HepG2 (cell line): ENCODE data around the gene SEMA4B. TPM values are rescaled to one million over a fixed set of nuclear protein-coding genes. Genes with fewer than 3 reads are reported as not detected.

ENCODE experiments used
- ATAC-seq: fragments of 200-7000 bp; cut with Tn5 transposase; 3 replicates; pipeline ENCODE4 v1.9.1; 2020; ENCODE audit warnings: mild to moderate bottlenecking, moderate library complexity
- BruUV-seq: library from RNA; stranded (reverse); fragments of 400-500 nt; replicated peaks from 2 replicates; lab custom pipeline; 2021; lab: Mats Ljungman, UMichigan
- CTCF ChIA-PET: fragments of 300-600 bp; formaldehyde crosslinking; extraction: SDS; loops from one replicate; lab custom pipeline; 2021; ENCODE audit warnings: low total read pairs, inconsistent platforms, low intra/inter-chr PET ratio; lab: Yijun Ruan, JAX
- POLR2A ChIA-PET: fragments of 350-600 bp; sonication (Branson Sonifier 250); formaldehyde crosslinking; loops from one replicate; lab custom pipeline; 2020; ENCODE audit warnings: antibody characterized with exemption, inconsistent platforms; lab: Yijun Ruan, JAX
- DNase-seq: peaks from one replicate; pipeline ENCODE4 v3.0.0-alpha.2; 2015; ENCODE audit warnings: low spot score
- FAIRE-seq: peaks from 3 replicates; lab custom pipeline; 2011; peaks lifted over from hg19 to GRCh38; lab: Jason Lieb, UNC
- H2AFZ ChIP-seq: one replicate; pipeline ENCODE4 v1.6.1; 2011; ENCODE audit warnings: low read length, inconsistent platforms
- H3K27ac ChIP-seq: fragments of 300-600 bp; 3 replicates; pipeline ENCODE4 v1.8.0; 2011; ENCODE audit warnings: mixed run types, mild to moderate bottlenecking, mixed read lengths, low read length, inconsistent platforms; ENCODE audit not compliant: insufficient read depth; ENCODE audit errors: extremely low read length
- H3K27me3 ChIP-seq, 2 experiments: fragments of 200-600 bp in 1 of 2; 2 replicates in 1 of 2; 3 replicates in 1 of 2; pipeline versions ENCODE4 v1.6.0 to v1.8.0; 2011; ENCODE audit warnings: low read length in 2 of 2, mild to moderate bottlenecking in 2 of 2, moderate library complexity in 2 of 2, inconsistent platforms in 1 of 2; ENCODE audit not compliant: insufficient read depth in 2 of 2, control insufficient read depth in 1 of 2
- H3K36me3 ChIP-seq, 2 experiments: fragments of 200-600 bp in 1 of 2; replicated peaks in 1 of 2; 2 replicates in 1 of 2; 3 replicates in 1 of 2; pipeline versions ENCODE4 v1.5.1 to v1.8.0; 2011; ENCODE audit warnings: low read length in 2 of 2, inconsistent platforms in 1 of 2; ENCODE audit not compliant: insufficient read depth in 2 of 2, control insufficient read depth in 1 of 2
- H3K4me1 ChIP-seq: 2 replicates; pipeline ENCODE4 v1.5.1; 2012; ENCODE audit warnings: low read length, inconsistent platforms; ENCODE audit not compliant: insufficient read depth
- H3K4me2 ChIP-seq: 2 replicates; pipeline ENCODE4 v1.6.0; 2011; ENCODE audit warnings: low read depth, low read length, inconsistent platforms
- H3K4me3 ChIP-seq, 3 experiments: fragments of 200-600 bp in 1 of 3; sonication (generic), shearing (Covaris generic) in 1 of 3; replicated peaks in 1 of 3; 2 replicates each; pipeline ENCODE4 v1.5.1; 2011 to 2016; ENCODE audit warnings: low read length in 3 of 3, inconsistent platforms in 2 of 3, low read depth in 2 of 3, mild to moderate bottlenecking in 2 of 3, control low read depth in 1 of 3, mixed read lengths in 1 of 3; ENCODE audit not compliant: insufficient read depth in 1 of 3
- H3K79me2 ChIP-seq: one replicate; pipeline ENCODE4 v1.6.1; 2011; ENCODE audit warnings: low read length, inconsistent platforms; ENCODE audit not compliant: insufficient read depth
- H3K9ac ChIP-seq: 2 replicates; pipeline ENCODE4 v1.6.0; 2011; ENCODE audit warnings: mild to moderate bottlenecking, low read depth, low read length, inconsistent platforms; ENCODE audit not compliant: insufficient read depth
- H3K9me3 ChIP-seq: 2 replicates; pipeline ENCODE4 v1.5.1; 2012; ENCODE audit warnings: mild to moderate bottlenecking, low read length
- H4K20me1 ChIP-seq: 2 replicates; pipeline ENCODE4 v1.6.0; 2011; ENCODE audit warnings: inconsistent platforms, mild to moderate bottlenecking, low read length, moderate library complexity; ENCODE audit not compliant: insufficient read depth
- RBFOX2 ChIP-seq: fragments of 200-400 bp; formaldehyde crosslinking; IDR thresholded peaks from 2 replicates; pipeline ENCODE4 v1.6.1; 2017; ENCODE audit warnings: low read depth, mild to moderate bottlenecking, low read length
- ZC3H4 ChIP-seq: sonication (generic); formaldehyde crosslinking; IDR thresholded peaks from 2 replicates; pipeline ENCODE4 v1.4.0; 2020; ENCODE audit warnings: missing genetic modification reagents, borderline replicate concordance
- ZNF746 ChIP-seq: sonication (generic); formaldehyde crosslinking; IDR thresholded peaks from 2 replicates; pipeline ENCODE4 v1.8.0; 2022; ENCODE audit warnings: mild to moderate bottlenecking, missing genetic modification reagents
- WGBS: methylation state at CpG from one replicate; pipeline ENCODE4 v1.1.6; 2017; ENCODE audit warnings: low lambda C conversion rate; 5-methylcytosine and 5-hydroxymethylcytosine counted together
- in situ Hi-C: cut with HindIII; loops from 2 replicates; pipeline ENCODE4 v1.10.0; 2017; ENCODE audit warnings: low pct_unique_long_range_greater_than_20kb; ENCODE audit not compliant: extremely low pct_ligation_motif_present
- intact Hi-C: fragments of 100-400 bp; cut with micrococcal nuclease; formaldehyde crosslinking; loops from one replicate; pipeline ENCODE4 v1.10.0; 2022; ENCODE audit not compliant: unreplicated experiment
- polyA plus RNA-seq, 8 experiments: library from polyadenylated mRNA; depleted of rRNA in 3 of 8; stranded (reverse) in 7 of 8; unstranded in 1 of 8; fragments of >200 nt; fragmentation: Illumina TruSeq in 4 of 8; extraction: Trizol in 4 of 8; gene quantifications; 2 replicates each; pipeline versions ENCODE4 v1.2.1 to v1.2.3, GENCODE V29; 2011 to 2016; ENCODE audit warnings: low read depth in 4 of 8, missing spikeins in 1 of 8, mixed read lengths in 1 of 8; ENCODE audit not compliant: insufficient read depth in 1 of 8
- total RNA-seq, 5 experiments: library from RNA; depleted of rRNA; stranded (reverse); fragments of >200 nt; fragmentation: Illumina TruSeq; extraction: Trizol; gene quantifications; 2 replicates each; pipeline ENCODE4 v1.2.3, GENCODE V29; 2016; ENCODE audit warnings: low read depth in 1 of 5

The SEMA4B gene
- total and polyA plus RNA-seq, 2 of the 13 experiments (the other 11 are each of a cell fraction or from before 2014, with no cell fraction given), result 2.1 to 17.0 TPM

DNA sequence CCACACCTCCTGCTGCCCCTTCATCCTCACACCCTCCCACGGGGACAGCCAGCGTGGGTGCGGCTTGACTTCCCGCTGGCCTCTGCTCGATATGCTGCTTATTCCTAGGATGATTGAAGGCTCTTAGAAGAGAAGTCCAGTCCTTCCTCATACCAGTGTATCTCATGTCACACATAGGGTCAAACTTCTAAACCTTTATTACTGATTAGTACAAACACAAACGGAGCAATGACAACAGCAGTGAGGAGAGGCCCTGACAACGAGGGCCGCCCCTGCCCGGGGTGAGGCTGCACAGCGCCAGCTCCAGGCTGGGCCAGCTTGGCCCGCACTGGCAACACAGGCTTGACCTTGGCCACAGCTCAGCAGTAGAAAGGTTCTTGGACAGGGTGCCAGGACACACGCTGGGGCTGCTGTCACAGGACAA lies 29.0 kb downstream of the SEMA4B start:
- peaks cover 26% of the 10 kb centered on the region for H3K4me1 ChIP-seq
- DNase-seq, result no peak
- 91% methylated on average over 11 of the region's 12 CpGs for WGBS

DNA sequence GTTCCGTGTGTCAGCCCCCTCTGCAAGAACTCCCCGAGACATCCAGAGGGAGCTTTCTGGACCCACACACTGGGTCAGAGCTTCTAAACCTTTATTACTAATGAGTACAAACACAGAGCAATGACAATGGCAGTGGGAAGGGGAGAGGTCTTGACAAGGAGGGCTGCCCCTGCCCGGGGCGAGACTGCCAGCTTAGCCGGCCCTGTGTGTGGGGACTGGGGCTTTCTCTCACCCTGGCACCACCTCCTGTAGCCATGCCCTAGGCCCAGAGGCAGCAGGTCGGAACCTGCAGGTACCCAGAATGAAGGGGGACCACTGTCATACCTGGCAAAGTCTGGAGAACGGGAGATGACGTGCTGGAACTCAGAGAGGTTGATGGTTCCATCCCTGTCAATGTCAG lies 29.5 kb downstream of the SEMA4B start:
- ATAC-seq (no peak), FAIRE-seq (no peak), DNase-seq (no peak)
- H3K9me3 ChIP-seq, result no peaks in the 10 kb centered on the region
- in situ Hi-C loops, result no loop called here
- H4K20me1 ChIP-seq, result no peaks in the 10 kb centered on the region
- peaks cover 8% of the 10 kb centered on the region for H3K79me2 ChIP-seq
- ChIA-PET CTCF (no interaction called here), POLR2A (interaction anchor here (0.6 kb wide), 1 partner anchor 18 kb away, joined by 3 read pairs; no protein-coding TSS in a partner anchor)
- BruUV-seq, result no TSS peak
- H3K36me3 ChIP-seq, result peaks cover 12 to 42% of the 10 kb centered on the region in 2 experiments
- no peak for TF ChIP-seq ZNF746
- TF ChIP-seq RBFOX2, result 0 out of 2 replicates have a peak, but pooled peaks have one; percentile 4
- no peak overlapping the region for H2AFZ ChIP-seq
- 91% methylated on average over 6 of the region's 8 CpGs for WGBS
- no peak overlapping the region for H3K9ac ChIP-seq
- no peak overlapping the region for H3K4me2 ChIP-seq
- no peaks in the 10 kb centered on the region; a peak in 1 of 5 replicates for H3K27me3 ChIP-seq
- no peak overlapping the region for H3K27ac ChIP-seq
- intact Hi-C loops, result loop anchor here (5.0 kb wide), 1 partner anchor 37 kb away; the partner anchor contains the start of gene NGRN
- H3K4me3 ChIP-seq, result no peak overlapping the region
- peaks cover 28% of the 10 kb centered on the region for H3K4me1 ChIP-seq

More for the DNA sequence above, 29.0 kb downstream of the SEMA4B start:
- POLR2A ChIA-PET, result interaction anchor here (0.6 kb wide), 1 partner anchor 19 kb away, joined by 3 read pairs; no protein-coding TSS in a partner anchor
- Histone ChIP-seq H3K27me3 (no peaks in the 10 kb centered on the region; a peak in 1 of 5 replicates), H3K79me2 (peaks cover 8% of the 10 kb centered on the region), H3K9ac (no peak overlapping the region), H4K20me1 (no peaks in the 10 kb centered on the region), H3K27ac (no peak overlapping the region), H3K4me3 (no peak overlapping the region), H2AFZ (no peak overlapping the region), H3K4me2 (no peak overlapping the region), H3K36me3 (peaks cover 13 to 47% of the 10 kb centered on the region in 2 experiments), H3K9me3 (no peaks in the 10 kb centered on the region)
- in situ Hi-C loops (no loop called here), intact Hi-C loops (loop anchor here (5.0 kb wide), 1 partner anchor 37 kb away; the partner anchor contains the start of gene NGRN)
- FAIRE-seq (no peak), ATAC-seq (no peak)
- TF ChIP-seq RBFOX2, result peak; percentile 44; the same call in 1 of the 2 replicates
- no peak for TF ChIP-seq ZC3H4
- CTCF ChIA-PET, result no interaction called here
- BruUV-seq, result no TSS peak
